Ovary (tissue), 9 donors: ENCODE measurements around the gene RGS2. TPM values are rescaled to one million over a fixed set of nuclear protein-coding genes. Genes with fewer than 3 reads are reported as not detected.

Experiments used
- DNase-seq, 5 donors: peaks; one replicate each; pipeline ENCODE4 v3.0.0-alpha.2; 2019 to 2020
- H3K27ac ChIP-seq, 2 donors: fragments of 200-600 bp; one replicate each; pipeline versions ENCODE4 v1.5.1 to v1.8.0; 2019 to 2022
- H3K27me3 ChIP-seq: fragments of 200-600 bp; one replicate; pipeline ENCODE4 v1.8.0; 2022
- H3K36me3 ChIP-seq: fragments of 200-600 bp; sonication (generic); one replicate; pipeline ENCODE4 v1.5.1; 2019
- H3K4me1 ChIP-seq: one replicate; pipeline ENCODE4 v1.8.1; 2013; ENCODE audit warnings: mild to moderate bottlenecking, moderate library complexity; ENCODE audit not compliant: insufficient read depth
- H3K4me3 ChIP-seq: fragments of 200-600 bp; sonication (generic); one replicate; pipeline ENCODE4 v1.5.1; 2017
- H3K9me3 ChIP-seq, 2 donors: fragments of 200-600 bp in 1 of 2; sonication (generic) in 1 of 2; one replicate each; pipeline versions ENCODE4 v1.5.1 to v1.8.1; 2013 to 2019; ENCODE audit warnings: mild to moderate bottlenecking in 1 of 2, moderate library complexity in 1 of 2
- CTCF ChIP-seq, 3 donors: fragments of 450-650 bp in 2 of 3; fragments of 200-600 bp in 1 of 3; IDR thresholded peaks; one replicate each; pipeline versions ENCODE4 v1.5.1 to v1.8.0; 2016 to 2022; ENCODE audit warnings: antibody characterized with exemption in 3 of 3, mild to moderate bottlenecking in 1 of 3
- EP300 ChIP-seq: sonication (generic); formaldehyde crosslinking; IDR thresholded peaks from one replicate; pipeline ENCODE4 v1.6.1; 2017; ENCODE audit warnings: antibody characterized with exemption
- POLR2A ChIP-seq: fragments of 450-650 bp; IDR thresholded peaks from one replicate; pipeline ENCODE4 v1.6.1; 2017; ENCODE audit warnings: antibody characterized with exemption, mild to moderate bottlenecking, moderate library complexity
- WGBS, 3 donors: extraction: QIAGEN DNeasy Blood & Tissue Kit in 1 of 3; methylation state at CpG; one replicate each; pipeline versions ENCODE4 v1.1.5 to v1.1.7; 2013 to 2017; 5-methylcytosine and 5-hydroxymethylcytosine counted together
- intact Hi-C, 4 donors: fragments of 100-400 bp; cut with DNase I; formaldehyde crosslinking; loops; one replicate each; pipeline versions ENCODE4 v1.11.0 to v1.15.1; 2022 to 2023
- polyA plus RNA-seq, 2 donors: library from polyadenylated mRNA; stranded (reverse); fragments of 200-250 nt in 1 of 2; fragments of 350-450 nt in 1 of 2; fragmentation: Illumina TruSeq in 1 of 2; extraction: RNeasy Lipid Tissue Mini Kit (QIAGEN cat#74804) in 1 of 2; gene quantifications; one replicate each; pipeline ENCODE4 v1.2.3, GENCODE V29; 2013 to 2014
- total RNA-seq, 7 donors: library from RNA; depleted of rRNA in 2 of 7; stranded (reverse); fragments of >200 nt in 2 of 7; fragmentation: NEBNext Ultra II Directional in 3 of 7; extraction: Animal tissue kit (Norgen Biotek cat#: 25700) in 3 of 7; gene quantifications; one replicate each; pipeline versions ENCODE4 v1.1.0 to v1.2.4, GENCODE V29; 2016 to 2023
- donor health status: DM: no; HTN: no; CAD: no; lungs with moderate emphysema.
- donor health status: DM: no; HTN: no; CAD: no.
- donor health status: Bipolar disorder and iron deficiency.
- donor health status: DM: yes; HTN: yes; CAD: no.
- donor health status: DM: no; HTN: no; CAD: no.
- donor health status: DM: yes; HTN: yes; CAD: no.

The RGS2 gene
- total and polyA plus RNA-seq, 9 donors, result 31.0 to 247 (median 56.4) TPM

GRCh38 chr1:192787914-192788585 is 20.8 kb upstream of the RGS2 start:
- Histone ChIP-seq H3K36me3 (no peaks in the 10 kb centered on the region), H3K27ac (no peak overlapping the region), H3K4me1 (no peaks in the 10 kb centered on the region), H3K4me3 (no peak overlapping the region), H3K27me3 (no peaks in the 10 kb centered on the region), H3K9me3 (no peaks in the 10 kb centered on the region)
- peak in 1 of 5 donors; percentile 33 for DNase-seq
- TF ChIP-seq POLR2A, result no peak
- no peak for TF ChIP-seq EP300
- no peak for TF ChIP-seq CTCF (IDR thresholded peaks at IDR 0.05)
- intact Hi-C loops, result no loop called here
- 69 to 82% (median 79%) methylated on average over 9 of the region's 9 CpGs for WGBS, 3 donors

GRCh38 chr1:192789871-192790270 is 19.0 kb upstream of the RGS2 start:
- intact Hi-C loops, result no loop called here
- TF ChIP-seq POLR2A (no peak), EP300 (no peak), CTCF (IDR thresholded peaks at IDR 0.05) (no peak)

GRCh38 chr1:192792628-192793027 is 16.2 kb upstream of the RGS2 start:
- 28 to 39% (median 29%) methylated on average over 2 of the region's 2 CpGs for WGBS, 3 donors
- Histone ChIP-seq H3K9me3 (no peaks in the 10 kb centered on the region), H3K4me3 (no peak overlapping the region), H3K4me1 (no peaks in the 10 kb centered on the region), H3K36me3 (no peaks in the 10 kb centered on the region), H3K27me3 (no peaks in the 10 kb centered on the region), H3K27ac (no peak overlapping the region)
- intact Hi-C loops, result no loop called here
- TF ChIP-seq CTCF (IDR thresholded peaks at IDR 0.05) (no peak), POLR2A (no peak), EP300 (no peak)
- no peak for DNase-seq

More at GRCh38 chr1:192789871-192790270, 19.0 kb upstream of the RGS2 start:
- Histone ChIP-seq H3K9me3 (no peaks in the 10 kb centered on the region), H3K4me3 (no peak overlapping the region), H3K27ac (no peak overlapping the region), H3K36me3 (no peaks in the 10 kb centered on the region), H3K27me3 (no peaks in the 10 kb centered on the region), H3K4me1 (no peaks in the 10 kb centered on the region)
- 83 to 87% (median 85%) methylated on average over 2 of the region's 2 CpGs for WGBS, 3 donors
- no peak for DNase-seq

GRCh38 chr1:192793983-192794767 is 14.7 kb upstream of the RGS2 start:
- no peak overlapping the region for H3K4me3 ChIP-seq
- no peaks in the 10 kb centered on the region for H3K9me3 ChIP-seq
- DNase-seq, result no peak
- no peaks in the 10 kb centered on the region for H3K27me3 ChIP-seq
- 86 to 92% (median 90%) methylated on average over 2 of the region's 2 CpGs for WGBS, 3 donors
- intact Hi-C loops, result no loop called here
- no peak for TF ChIP-seq CTCF (IDR thresholded peaks at IDR 0.05)
- TF ChIP-seq POLR2A, result no peak
- TF ChIP-seq EP300, result no peak
- H3K27ac ChIP-seq, result no peak overlapping the region
- H3K4me1 ChIP-seq, result no peaks in the 10 kb centered on the region
- no peaks in the 10 kb centered on the region for H3K36me3 ChIP-seq
